Measurements from ENCODE around the gene DPF1.

DPF1 gene

DNA sequence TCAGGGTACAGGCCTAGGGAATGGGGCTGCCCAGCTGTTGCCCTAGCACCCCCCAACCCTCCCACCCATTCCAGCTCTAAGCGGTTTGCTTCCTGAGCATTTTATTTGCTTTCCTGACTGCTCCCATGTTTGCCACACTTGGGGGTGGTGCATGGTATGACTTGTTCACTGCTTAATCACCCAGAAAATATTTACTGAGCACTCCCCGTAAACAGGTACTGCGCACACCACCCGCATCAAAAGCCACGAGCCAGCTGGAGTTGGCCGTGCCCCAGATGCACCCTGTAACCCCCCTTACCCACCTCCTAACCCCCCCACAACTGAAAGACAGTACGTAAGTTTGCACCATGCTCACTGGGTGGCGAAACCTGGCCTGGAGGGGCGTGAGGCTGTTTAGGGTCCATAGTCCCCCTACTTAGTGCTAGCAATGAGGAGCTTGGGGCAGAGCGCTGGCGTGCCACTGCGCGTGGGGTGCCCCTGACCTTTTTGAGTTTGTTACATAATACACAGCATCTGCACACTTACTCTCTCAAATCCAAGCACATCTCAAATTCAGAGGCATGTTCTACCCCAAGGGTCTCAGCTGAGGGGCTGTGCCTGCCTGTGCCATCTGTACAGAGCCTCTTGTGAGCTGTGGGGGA, 29.8 kb downstream of the DPF1 start:
- Histone ChIP-seq H3K4me3 (ENCODE audit: low read depth, low read length) (no peak overlapping the region; the same call in 1 of the 2 replicates), H3K9me3 (no peaks in the 10 kb centered on the region), H3K27me3 (no peaks in the 10 kb centered on the region), H3K4me1 (peaks cover 3% of the 10 kb centered on the region; the same call in 1 of the 2 replicates), H3K36me3 (peaks cover 6% of the 10 kb centered on the region)
- no peak for DNase-seq
- TF ChIP-seq, protein P1, sequence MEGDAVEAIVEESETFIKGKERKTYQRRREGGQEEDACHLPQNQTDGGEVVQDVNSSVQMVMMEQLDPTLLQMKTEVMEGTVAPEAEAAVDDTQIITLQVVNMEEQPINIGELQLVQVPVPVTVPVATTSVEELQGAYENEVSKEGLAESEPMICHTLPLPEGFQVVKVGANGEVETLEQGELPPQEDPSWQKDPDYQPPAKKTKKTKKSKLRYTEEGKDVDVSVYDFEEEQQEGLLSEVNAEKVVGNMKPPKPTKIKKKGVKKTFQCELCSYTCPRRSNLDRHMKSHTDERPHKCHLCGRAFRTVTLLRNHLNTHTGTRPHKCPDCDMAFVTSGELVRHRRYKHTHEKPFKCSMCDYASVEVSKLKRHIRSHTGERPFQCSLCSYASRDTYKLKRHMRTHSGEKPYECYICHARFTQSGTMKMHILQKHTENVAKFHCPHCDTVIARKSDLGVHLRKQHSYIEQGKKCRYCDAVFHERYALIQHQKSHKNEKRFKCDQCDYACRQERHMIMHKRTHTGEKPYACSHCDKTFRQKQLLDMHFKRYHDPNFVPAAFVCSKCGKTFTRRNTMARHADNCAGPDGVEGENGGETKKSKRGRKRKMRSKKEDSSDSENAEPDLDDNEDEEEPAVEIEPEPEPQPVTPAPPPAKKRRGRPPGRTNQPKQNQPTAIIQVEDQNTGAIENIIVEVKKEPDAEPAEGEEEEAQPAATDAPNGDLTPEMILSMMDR (IDR thresholded peaks at IDR 0.05; ENCODE audit: low read depth, low read length), result no peak

DNA sequence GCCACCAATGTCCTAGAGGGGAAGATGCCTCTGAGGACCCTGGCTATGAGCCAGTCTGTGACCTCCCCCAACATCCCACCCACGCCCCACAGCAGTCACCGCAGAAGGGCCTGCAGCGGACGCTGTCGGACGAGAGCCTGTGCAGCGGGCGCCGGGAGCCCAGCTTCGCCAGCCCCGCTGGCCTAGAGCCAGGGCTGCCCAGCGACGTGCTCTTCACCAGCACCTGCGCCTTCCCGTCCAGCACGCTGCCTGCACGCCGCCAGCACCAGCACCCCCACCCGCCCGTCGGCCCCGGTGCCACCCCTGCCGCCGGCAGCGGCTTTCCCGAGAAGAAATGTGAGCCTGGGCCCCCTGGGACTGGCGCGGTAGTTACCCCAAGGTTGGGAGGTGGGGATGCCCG, 30.6 kb downstream of the DPF1 start:
- TF ChIP-seq, protein P1 (IDR thresholded peaks at IDR 0.05; ENCODE audit: low read depth, low read length), result no peak
- no peaks in the 10 kb centered on the region for H3K27me3 ChIP-seq
- no peaks in the 10 kb centered on the region for H3K4me1 ChIP-seq
- H3K4me3 ChIP-seq (ENCODE audit: low read depth, low read length), result peak overlapping the region; percentile 28; the same call in 1 of the 2 replicates
- peaks cover 4% of the 10 kb centered on the region for H3K36me3 ChIP-seq
- peak; percentile 83 for DNase-seq
- H3K9me3 ChIP-seq, result no peaks in the 10 kb centered on the region

DNA sequence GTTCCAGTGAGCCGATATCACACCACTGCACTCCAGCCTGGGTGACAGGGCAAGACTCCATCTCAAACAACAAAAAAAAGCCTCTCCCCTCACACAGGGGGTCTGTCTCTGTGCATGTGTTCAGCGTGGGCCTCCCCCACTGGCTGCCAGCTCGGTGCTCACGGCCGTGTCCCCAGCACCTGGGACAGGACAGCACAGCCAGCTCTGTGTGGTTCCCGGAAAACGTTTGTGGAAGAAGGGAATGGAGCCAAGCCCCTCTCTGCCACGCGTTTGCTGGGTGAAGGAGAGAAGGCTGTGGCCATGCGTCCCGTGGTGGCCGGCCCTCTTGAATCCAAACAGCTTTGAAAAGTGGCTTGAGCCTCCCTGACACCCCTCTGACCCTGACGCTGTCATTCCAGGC, 32.3 kb downstream of the DPF1 start:
- DNase-seq, result no peak
- H3K9me3 ChIP-seq, result no peaks in the 10 kb centered on the region

DNA sequence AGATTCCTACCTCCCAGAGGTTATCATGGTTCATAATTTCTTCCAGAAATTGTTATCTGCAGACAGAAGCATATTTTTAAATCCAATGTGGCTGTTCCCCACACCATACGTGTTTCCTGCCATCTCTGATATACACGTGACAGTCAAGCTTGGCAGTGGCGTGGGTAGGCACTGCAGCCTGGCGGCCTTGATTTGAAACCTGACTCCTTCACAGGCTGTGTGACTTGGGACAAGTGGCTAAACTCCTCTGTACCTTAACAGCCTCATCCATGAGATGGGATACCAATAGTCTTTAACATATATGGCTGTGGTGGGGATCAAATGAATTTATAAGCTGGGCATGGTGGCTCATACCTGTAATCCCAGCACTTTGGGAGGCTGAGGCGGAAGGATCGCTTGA, 33.2 kb downstream of the DPF1 start:
- no peaks in the 10 kb centered on the region for H3K27me3 ChIP-seq
- H3K4me1 ChIP-seq, result no peaks in the 10 kb centered on the region
- TF ChIP-seq, protein P1 (IDR thresholded peaks at IDR 0.05; ENCODE audit: low read depth, low read length), result no peak
- no peak overlapping the region for H3K4me3 ChIP-seq (ENCODE audit: low read depth, low read length)
- peaks cover 3% of the 10 kb centered on the region; the same call in 1 of the 2 replicates for H3K36me3 ChIP-seq
- H3K9me3 ChIP-seq, result no peaks in the 10 kb centered on the region
- no peak for DNase-seq

More for the DNA sequence above, 32.3 kb downstream of the DPF1 start:
- H3K36me3 ChIP-seq, result peaks cover 3% of the 10 kb centered on the region; the same call in 1 of the 2 replicates
- no peaks in the 10 kb centered on the region for H3K4me1 ChIP-seq
- no peaks in the 10 kb centered on the region for H3K27me3 ChIP-seq
- H3K4me3 ChIP-seq (ENCODE audit: low read depth, low read length), result no peak overlapping the region
- TF ChIP-seq, protein P1 (IDR thresholded peaks at IDR 0.05; ENCODE audit: low read depth, low read length), result no peak

DNA sequence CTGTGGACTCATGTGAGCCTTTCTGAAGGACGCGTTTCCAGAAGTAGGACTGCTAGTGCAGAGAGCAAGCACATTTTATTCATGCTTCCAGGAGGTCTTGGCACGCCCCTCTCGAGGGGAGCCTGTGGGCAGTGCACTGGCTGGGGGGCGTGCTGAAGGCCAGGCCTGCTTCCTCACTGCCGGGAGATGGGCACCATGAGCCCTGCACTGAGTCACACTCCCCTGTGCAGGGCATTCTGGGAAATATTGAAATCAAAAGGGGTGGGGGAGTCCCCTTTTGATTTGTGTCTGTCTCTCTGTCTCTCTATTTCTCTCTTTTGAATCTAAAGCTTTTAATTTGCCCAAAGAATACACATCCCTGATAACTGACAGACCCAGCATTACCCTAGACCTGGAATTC, 34.0 kb downstream of the DPF1 start:
- no peak overlapping the region for H3K4me3 ChIP-seq (ENCODE audit: low read depth, low read length)
- no peak for DNase-seq
- no peaks in the 10 kb centered on the region for H3K4me1 ChIP-seq
- no peaks in the 10 kb centered on the region for H3K9me3 ChIP-seq
- H3K27me3 ChIP-seq, result no peaks in the 10 kb centered on the region
- TF ChIP-seq, protein P1 (IDR thresholded peaks at IDR 0.05; ENCODE audit: low read depth, low read length), result no peak
- peaks cover 3% of the 10 kb centered on the region for H3K36me3 ChIP-seq

DNA sequence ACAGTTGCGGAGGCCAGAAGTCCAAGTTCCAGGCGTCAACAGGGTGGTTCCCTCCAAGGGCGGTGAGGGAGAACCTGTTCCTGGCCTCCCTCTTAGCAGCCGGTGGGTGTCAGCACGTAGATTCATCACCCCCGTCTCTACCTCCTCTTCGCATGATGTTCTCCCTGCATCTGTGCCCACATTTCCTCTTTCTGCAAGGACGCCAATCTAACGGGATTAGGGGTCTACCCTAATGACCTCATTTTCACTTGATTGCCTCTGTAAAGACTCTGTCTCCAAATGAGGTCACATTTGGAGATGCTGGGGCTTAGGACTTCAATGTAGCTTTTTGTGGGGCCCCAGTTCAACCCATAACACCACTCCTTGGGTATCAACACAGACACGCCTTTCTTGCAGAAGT, 38.5 kb downstream of the DPF1 start:
- DNase-seq, result no peak
- Histone ChIP-seq H3K27me3 (no peaks in the 10 kb centered on the region), H3K9me3 (no peaks in the 10 kb centered on the region), H3K36me3 (peaks cover 7% of the 10 kb centered on the region), H3K4me3 (ENCODE audit: low read depth, low read length) (no peak overlapping the region), H3K4me1 (no peaks in the 10 kb centered on the region)
- TF ChIP-seq, protein P1 (IDR thresholded peaks at IDR 0.05; ENCODE audit: low read depth, low read length), result no peak
